Tongue (tissue), 2 donors: Measurements from ENCODE around the gene PPIL3. TPM values are rescaled to one million over a fixed set of nuclear protein-coding genes. Genes with fewer than 3 reads are reported as not detected.
A peak's percentile ranks its signal among the peaks of the same experiment; 100 is the strongest.
"Not testable (repeated sequence)": the region's sequence is repeated elsewhere in the genome, so short reads cannot be mapped to it uniquely, and the experiment has no call there.

Source experiments
- DNase-seq: peaks from one replicate; pipeline ENCODE4 v3.0.0-alpha.2; 2015
- total RNA-seq: library from RNA; depleted of rRNA; stranded (reverse); fragments of >200 nt; gene quantifications from one replicate; pipeline ENCODE4 v1.2.3, GENCODE V29; 2014

PPIL3 gene
- 49.1 TPM for total RNA-seq

DNA sequence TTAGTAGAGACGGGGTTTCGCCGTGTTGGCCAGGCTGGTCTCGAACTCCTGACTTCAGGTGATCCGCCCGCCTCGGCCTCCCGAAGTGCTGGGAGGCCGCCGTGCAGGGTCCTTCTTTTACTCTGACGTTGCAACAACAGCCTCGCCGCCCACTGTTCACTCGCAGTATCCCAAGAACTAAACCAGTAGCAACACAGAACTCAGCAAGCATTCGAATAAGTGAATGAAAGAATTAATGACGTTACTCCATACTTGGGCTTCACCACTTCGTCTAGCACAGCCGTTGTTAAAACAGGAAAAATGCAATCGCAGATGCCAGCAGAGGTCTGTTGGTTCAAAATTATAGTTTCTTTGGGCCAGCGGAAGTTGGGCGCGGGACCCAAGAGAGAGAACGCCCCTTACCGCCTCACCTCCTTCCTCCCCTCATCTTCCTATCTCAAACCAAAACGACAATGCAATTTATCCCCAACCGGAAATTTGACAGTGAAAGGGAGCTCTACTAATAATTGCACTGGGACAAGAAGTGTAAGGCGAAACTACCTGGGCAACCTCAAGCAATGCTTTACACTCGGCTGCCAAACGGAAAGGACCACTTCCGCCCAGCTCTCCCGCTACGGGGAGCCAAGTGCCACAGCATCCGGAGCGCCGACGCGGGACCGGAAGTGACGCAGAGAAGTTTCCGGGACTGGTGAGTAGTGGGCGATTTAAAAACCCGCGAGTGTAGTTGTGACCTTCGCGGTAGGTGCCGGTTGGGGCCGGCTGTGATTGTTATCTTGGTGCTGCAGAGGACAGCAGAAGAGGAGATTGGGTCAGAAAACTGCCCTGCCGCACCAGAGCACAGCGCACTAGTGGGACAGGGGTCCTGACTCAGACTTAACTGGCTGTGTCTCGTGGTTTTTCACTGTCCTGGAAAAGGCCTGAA is at the start of gene PPIL3, which contains the start of gene NIF3L1:
Gene PPIL3 (minus strand): TSS at position 374 of the 922 bp plus-strand sequence. CDS start 1,462 bp downstream, outside the sequence.
Gene NIF3L1 (plus strand): TSS at position 668 of the 922 bp plus-strand sequence. CDS start 2,573 bp downstream, outside the sequence.
- DNase-seq, result peak; percentile 99

DNA sequence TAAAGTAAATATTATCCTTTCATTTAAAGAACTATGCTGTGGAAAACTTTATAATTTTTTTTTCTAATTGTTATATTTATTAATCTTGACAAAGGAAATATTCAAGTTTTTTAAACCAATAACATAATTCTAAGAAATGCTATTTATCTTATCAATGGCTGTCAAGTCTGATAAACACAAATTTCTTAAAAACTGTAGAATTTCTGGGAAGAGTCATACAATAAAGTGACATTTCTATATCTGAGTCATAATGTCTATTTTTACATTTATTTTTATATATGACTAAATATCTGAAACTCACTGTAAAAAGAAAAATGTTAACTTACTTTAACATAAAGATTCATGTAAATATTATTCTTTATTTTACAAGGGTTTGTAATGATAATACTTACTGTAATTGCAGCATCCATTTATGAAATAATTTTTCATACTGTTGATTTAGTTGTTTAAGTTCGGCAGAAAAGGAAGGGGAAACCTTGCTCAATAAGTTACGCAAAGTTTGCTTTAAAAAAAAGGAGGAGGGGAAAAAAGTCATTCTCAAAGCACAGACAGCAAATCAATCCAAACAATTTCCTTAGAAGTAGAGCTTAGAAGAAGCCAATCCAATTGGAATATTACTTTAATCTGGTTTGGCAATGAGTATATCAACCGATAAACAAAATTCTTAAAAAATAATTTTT is 42.2 kb upstream of the PPIL3 start:
- DNase-seq, result no peak

DNA sequence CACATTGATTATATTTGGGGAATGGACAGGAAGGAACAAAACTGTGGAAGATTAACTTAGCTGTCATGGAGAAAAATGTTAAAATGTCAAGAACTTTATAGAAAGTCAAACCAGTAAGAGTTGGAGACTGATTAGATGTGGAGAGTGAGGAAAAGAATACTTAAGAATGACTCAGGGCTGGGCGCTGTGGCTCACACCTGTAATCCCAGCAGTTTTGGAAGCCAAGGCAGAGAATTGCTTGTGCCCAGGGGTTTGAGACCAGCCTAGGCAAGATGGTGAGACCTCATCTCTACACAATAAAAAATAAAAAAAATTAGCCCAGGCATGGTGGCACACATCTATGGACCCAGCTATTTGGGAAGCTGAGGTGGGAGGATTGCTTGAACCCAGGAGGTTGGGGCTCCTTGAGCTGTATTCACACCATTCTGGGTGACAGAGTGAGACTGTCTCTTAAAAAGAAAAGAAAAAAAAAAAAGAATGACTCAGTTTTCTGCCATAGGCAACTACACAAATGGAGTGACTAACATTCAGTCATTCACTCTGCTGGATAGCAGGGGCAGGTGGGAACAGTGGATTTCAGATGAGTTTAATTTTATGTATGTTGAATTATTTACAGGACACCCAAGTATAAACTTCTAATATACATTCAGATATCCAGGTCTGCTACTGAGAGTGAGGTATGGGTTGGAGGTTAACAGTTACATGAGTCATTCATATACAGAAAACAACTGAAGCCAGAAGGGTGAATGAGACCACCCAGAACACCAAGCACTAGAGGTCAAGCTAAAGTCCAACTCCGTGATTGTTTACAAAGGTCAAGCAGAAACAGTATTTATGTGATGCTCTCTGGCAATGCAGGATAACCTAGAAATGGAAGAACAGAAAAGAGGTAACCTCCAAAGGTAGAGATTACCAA is 40.7 kb upstream of the PPIL3 start:
- no peak for DNase-seq

DNA sequence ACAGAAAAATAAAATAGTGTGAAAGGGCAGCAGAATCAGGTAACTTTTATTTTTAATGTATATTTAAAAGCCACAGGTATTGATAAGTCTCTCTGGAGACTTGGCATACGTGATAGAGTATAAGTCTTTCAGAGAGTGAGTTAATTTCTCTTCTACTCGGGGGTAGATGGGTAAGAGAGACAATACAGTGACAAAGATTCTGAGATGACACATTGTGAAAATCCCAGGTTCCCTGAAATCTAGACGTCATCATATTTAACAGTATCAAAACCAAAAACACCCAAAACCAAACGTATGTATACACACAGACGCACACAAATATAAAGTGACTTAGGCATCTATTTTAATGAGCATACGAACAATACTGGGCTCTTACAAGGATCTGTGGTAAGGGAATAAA is 33.6 kb upstream of the PPIL3 start:
- DNase-seq, result no peak

DNA sequence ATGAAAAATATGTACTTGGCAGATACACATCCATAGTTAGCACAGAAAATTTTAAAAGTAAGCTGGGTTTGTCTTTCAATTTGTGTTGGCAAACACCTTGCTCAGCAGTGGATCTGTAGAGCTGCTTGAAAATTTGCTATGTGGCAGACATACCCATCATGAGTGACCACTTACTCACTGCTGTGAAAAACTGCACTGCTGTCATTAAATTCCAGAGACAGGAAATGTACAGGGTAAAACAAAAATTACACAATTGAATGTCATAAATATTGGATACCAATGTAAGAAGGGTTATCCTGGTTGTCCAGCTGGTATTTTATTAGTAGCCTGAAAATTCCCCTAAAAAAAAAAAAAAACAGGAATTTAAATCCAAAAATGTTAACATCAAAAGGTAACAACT is 24.8 kb upstream of the PPIL3 start:
- DNase-seq, result no peak

DNA sequence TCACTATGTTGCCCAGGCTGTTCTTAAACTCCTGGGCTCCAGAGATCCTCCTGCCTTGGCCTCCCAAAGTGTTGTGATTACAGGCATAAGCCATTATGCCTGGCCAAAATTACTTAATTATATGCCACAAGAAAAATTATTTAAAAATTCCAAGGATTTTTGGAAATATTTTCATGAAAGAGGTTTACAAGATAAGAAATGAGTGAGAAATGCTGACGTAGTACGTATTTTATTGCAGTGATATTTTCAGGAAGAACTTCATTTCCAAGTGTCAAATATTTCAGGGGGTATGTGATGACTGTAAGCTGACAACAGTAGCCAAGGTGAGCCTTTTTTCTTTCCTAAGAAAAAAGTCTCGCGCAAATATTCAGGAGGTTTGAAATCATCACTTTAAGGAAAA is 21.1 kb upstream of the PPIL3 start:
- no peak for DNase-seq

DNA sequence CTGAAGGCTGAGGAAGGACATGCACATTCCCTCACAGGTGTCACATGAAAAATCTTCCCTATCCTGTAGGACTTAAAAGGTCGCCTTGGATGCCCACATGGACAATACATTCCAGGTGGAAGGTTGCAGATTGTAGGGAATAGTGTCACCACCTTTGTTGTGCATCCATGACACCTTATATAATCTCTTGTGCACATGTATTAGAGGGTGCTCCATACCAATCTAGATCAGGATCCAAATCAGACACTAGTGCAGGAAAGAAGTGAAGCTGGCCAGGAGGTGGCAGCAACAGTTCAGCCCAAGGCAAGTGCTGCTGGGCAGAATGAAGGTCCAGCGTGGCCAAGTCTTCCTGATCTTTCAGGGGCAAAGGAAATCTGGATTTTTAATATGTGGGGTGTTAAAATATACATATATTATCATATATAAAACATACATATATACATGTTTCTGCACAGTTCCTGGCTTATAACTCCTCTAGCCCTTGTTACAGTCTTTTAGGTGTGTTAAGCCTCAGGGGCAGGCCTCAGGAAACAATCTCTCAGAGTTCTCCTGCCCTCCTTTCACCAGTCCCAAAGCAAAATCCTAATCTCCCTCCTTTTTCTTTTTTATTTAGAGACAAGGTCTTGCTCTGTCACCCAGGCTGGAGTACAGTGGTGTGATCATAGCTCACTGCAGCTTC is 16.9 kb upstream of the PPIL3 start:
- DNase-seq, result peak; percentile 75

DNA sequence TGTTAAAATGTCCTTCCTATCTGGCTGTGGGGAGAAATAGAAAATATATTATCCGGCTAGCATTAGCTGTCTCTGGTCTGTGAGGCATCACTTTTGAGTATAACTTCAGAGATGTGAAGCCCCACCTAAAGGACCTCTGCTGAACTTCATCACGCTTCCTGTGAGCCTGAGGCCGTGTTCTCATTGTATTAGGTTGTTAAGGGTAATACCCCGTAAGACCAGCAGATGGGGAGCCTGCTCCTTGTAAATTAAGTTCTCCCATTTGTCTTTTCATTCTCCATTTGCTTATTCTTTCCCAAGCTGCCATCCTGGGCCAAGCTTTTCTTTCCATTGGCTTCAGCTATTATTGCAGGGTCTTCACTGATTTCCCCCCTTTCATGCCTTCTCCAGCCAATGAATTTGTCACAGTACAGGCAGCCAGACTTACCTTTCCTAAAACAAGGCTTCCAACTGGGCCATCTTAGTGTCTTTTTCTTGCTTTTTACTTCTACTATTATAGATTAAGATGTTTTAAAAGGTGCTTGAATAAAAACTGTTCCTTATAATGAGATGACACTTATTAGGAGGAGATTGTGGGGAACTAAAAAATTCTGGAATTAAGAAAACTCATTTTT is 12.7 kb upstream of the PPIL3 start:
- peak; percentile 84 for DNase-seq

DNA sequence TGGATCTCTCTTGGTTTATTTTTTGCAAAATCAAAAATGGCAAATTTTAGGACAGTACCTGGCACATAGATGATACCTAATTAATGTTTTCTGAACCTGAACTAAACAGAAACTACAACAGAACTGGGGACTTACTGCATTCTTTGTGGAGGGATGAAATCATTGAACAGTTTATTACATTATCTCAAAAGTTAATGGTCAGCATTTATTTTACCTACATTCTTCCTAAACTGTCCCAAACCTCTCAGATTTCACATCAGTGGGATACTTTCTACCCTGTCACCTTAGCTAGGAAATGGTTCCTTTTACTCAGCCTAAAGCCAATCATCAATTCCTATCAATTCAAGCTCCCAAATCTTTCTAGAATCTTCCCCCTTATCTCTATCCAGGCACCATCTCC is 10.6 kb upstream of the PPIL3 start:
- no peak for DNase-seq

DNA sequence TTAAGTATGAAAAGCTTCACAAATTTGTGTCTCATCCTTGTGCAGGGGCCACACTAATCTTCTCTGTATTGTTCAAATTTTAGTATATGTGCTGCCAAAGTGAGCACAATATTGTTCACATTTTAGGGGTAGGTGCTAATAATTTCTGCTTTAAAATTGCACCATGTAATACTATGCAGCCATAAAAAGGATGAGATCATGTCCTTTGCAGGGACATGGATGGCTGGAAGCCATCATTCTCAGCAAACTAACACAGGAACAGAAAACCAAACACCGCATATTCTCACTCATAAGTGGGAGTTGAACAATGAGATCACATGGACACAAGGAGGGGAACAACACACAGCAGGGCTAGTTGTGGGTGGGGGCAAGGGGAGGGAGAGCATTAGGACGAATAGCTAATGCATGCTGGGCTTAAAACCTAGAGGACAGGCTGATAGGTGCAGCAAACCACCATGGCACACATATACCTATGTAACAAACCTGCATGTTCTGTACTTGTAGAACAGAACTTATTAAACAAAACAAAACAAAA is 7.1 kb downstream of the PPIL3 start:
- not testable (repeated sequence) for DNase-seq

DNA sequence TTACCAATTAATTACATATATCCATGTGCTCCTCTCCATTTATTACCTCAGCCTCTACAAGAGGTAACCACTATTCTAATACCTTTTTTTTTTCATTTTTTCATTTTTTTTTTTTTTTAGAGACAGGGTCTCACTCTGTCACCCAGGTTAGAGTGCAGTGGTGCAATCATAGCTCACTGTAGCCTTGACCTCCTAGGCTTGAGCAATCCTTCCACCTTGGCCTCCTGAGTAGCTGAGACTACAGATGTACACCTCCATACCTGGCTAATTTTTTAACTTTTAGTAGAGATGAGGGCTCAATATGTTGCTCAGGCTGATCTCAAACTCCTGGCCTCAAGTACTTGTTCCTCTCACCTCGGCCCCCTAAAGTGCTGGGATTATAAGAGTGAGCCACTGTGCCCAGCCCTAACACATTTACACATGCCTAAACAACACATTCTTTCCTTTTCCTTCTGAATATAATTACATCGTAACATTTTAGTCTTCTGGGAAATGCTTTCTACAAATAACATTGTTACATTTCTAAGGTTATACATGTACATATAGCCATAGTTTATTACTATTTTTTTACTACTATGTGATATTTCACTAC is 10.5 kb downstream of the PPIL3 start:
- no peak for DNase-seq

DNA sequence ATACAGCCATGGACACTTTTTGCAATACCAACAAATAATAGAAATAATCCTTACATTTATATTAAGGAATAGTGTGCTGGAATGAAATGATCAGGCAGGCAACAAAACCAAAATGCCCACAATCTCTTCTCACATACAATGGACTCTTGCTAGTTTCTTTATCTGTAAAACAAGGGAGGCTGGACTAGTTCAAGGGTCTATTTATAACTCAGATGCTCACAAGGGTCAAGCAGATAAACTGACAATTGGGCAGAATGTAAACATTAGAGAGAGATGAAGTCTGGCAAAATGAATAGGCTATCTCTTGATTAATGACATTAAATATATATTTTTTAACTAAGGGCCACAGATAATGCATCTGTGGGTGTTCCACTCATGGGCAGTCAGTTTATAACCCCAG is 11.4 kb downstream of the PPIL3 start:
- DNase-seq, result no peak

DNA sequence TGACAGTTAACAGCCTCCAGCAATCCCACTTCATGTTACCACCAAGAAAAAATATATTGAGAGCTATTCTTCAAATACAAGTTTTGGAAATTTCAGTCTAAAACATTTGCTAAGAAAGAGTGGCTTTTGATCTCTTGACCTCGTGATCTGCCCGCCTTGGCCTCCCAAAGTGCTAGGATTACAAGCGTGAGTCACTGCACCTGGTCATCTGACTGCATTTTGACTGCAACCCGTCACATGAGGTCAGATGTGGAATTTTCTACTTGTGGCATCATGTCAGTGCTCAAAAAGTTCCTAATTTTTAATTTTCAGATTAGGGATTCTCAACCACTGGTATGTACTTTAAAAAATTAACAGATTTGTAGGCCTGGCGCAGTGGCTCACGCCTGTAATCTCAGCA is 15.3 kb downstream of the PPIL3 start:
- DNase-seq, result no peak

DNA sequence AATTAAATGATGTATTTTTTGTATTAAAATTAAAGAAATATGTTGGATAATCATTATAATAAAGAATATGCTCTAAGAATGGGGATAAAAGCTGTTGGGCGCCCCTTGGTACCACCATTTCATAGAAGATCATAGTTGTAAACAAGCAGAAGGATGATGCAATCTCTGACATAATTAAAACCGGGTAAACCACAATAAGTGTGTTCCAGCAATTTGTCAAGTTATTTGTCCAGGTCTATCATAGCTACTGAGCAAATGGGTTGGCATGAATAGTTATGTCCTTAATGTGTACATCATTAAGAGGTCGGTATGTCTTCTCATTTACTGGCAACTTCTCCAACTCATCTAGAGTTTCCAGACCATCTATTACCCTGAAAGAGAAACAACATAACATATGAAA is 17.7 kb downstream of the PPIL3 start:
- no peak for DNase-seq

DNA sequence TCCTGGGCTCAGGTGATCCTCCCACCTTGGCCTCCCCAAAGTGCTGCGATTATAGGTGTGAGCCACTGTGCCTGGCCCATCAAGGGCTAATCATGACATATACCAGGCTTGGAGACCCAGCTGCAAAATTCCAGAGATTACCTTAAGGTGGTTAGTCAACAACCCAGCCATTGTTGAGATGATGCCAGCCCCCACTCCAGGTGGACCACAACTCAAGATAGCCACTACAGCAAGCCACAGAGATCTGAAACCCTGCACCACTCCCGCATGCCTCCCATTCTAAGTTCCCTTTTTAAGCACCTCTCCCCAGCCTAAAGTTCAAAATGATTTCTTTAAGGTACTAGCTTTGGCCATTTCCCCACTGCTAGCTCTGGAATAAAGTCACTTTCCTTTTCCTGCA is 19.9 kb downstream of the PPIL3 start:
- no peak for DNase-seq

DNA sequence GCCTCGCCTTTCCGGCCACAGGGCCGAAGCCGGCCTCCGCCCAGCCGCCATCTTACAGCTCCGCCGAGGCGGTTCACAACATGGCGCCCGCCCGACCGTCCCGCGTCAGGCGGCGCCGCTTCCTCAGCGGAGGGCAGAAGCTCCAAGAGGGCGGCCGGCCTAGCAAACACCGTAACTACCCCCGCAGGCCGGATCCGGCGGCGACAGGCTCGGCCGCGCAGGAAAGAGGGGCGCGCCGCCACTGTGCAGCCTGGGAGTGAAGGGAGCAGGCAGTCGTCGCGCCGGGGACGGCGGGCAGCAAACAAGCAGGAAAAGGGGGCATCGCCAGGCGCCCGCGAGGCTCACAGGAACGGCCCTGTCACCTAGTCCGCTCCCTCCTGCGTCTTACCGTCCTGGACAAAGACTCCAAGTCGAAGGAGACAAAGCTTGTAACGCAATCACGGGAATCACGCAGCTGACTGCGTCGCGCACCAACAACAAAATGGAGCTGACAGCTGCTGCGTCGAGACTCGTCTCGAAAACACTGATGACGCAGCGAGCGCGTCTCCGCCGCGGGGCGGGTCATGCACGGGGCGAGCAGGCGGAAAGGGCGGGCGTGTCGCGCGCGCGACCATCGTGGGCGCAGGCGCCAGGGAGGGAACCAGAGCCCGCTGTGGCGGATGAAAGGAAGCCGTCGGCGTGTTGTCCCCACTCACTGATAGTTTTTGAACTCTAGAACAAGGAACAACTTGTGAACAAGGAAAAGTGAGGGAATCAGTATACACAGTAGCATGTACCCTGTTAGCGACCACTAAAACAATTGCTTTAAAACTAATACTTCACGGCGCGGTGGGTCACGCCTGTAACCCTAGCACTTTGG is 24.5 kb downstream of the PPIL3 start, which contains the start of gene CLK1:
Gene CLK1 (minus strand): TSS at position 483 of the 859 bp plus-strand sequence. CDS start 2,796 bp downstream, outside the sequence.
- DNase-seq, result peak; percentile 98

DNA sequence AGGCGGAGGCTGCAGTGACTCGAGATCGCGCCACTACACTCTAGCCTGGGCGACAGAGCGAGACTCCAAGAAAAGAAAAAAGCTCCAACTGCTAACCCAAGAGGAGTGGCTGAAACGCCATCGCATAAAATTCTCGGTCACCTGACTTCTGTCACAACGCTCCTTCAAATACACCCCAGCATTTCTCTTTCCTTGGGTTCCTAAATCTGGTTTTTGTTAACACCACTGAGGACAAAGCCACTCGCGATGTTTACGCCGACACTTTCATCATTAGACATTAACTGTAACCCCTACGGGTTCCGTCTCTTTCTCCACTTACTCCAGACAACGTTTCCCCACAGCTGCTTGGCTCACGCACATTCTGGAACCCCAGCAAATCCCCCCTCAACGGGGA is 25.1 kb downstream of the PPIL3 start:
- no peak for DNase-seq

DNA sequence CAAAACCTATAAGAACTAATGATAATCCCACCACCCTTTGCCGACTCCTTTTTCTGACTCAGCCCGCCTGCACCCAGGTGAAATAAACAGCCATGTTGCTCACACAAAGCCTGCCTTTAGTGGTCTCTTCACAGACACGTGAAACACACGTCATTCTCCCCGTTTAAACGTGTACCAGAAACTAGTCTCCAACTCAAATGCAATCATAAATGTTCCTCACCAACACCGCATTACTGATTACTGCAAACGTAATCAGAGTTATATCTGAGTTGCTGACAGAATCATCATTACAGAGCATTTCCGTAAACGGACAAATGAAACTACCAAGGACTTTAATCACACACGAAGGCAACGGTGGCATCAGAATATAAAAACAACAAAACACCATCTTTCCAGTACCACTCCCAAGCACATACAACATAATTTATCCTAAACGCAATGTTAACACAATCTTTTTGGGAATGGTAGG is 26.3 kb downstream of the PPIL3 start:
- DNase-seq, result peak; percentile 70

DNA sequence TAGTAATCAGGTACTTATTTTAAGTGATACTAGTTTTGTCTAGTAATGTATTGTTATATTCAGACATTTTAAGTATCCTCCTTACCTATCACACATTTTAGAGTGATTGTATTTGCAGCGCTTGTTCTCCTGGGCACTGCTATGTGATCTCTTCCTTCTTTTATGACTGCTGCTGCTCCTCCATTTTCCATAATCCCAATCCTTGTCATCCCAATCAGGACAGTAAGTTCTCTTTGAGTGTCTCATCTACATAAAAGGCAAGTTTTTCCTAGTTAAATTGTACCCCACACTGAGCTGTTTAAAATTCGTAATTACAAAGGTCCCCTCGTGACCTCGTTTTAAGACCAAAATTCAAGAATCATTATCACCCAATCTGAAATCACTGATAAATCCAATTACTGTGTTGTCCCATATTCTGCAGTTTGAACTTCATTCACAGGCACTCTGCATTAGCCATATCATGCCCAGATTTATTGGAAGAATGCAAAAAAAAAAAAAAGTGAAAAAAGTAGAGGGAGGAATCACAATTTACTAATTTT is 27.2 kb downstream of the PPIL3 start:
- DNase-seq, result no peak
